Body of pancreas (tissue), 4 donors: ENCODE results near the gene KPNA4. TPM values are rescaled to one million over a fixed set of nuclear protein-coding genes. Genes with fewer than 3 reads are reported as not detected.

Source experiments
- ATAC-seq: fragments of 150-250 bp; one replicate; pipeline ENCODE4 v1.9.1; 2016
- DNase-seq, 4 donors: peaks; one replicate each; pipeline ENCODE4 v3.0.0-alpha.2; 2019
- H3K27ac ChIP-seq, 4 donors: fragments of 200-600 bp; sonication (generic); 1 replicate in 3 of 4; 2 replicates in 1 of 4; pipeline versions ENCODE4 v1.5.1 to v1.6.1; 2016 to 2019; ENCODE audit warnings: mild to moderate bottlenecking in 1 of 4, mixed read lengths in 1 of 4, moderate library complexity in 1 of 4
- H3K27me3 ChIP-seq, 2 donors: fragments of 200-600 bp; sonication (generic); one replicate each; pipeline ENCODE4 v1.6.0; 2016; ENCODE audit warnings: mild to moderate bottlenecking in 1 of 2
- H3K36me3 ChIP-seq, 2 donors: fragments of 200-600 bp; sonication (generic); replicated peaks in 1 of 2; 2 replicates each; pipeline ENCODE4 v1.5.1; 2016; ENCODE audit warnings: low read depth in 2 of 2; ENCODE audit not compliant: insufficient read depth in 1 of 2
- H3K4me1 ChIP-seq: fragments of 200-600 bp; sonication (generic); one replicate; pipeline ENCODE4 v1.6.0; 2016
- H3K4me3 ChIP-seq, 2 donors: fragments of 200-600 bp; sonication (generic); 1 replicate in 1 of 2; 2 replicates in 1 of 2; pipeline ENCODE4 v1.5.1; 2016 to 2019
- H3K9me3 ChIP-seq, 3 donors: fragments of 200-600 bp; sonication (generic); 1 replicate in 2 of 3; 2 replicates in 1 of 3; pipeline ENCODE4 v1.5.1; 2016
- CTCF ChIP-seq, 7 experiments: fragments of 450-650 bp in 4 of 7; fragments of 200-600 bp in 3 of 7; sonication (generic) in 3 of 7; IDR thresholded peaks; one replicate each; pipeline ENCODE4 v1.5.1; 2016 to 2019; ENCODE audit warnings: antibody characterized with exemption in 7 of 7
- POLR2A ChIP-seq, 3 donors: fragments of 450-650 bp; IDR thresholded peaks; one replicate each; pipeline ENCODE4 v1.6.1; 2016; ENCODE audit warnings: antibody characterized with exemption in 3 of 3, mild to moderate bottlenecking in 2 of 3
- WGBS, 2 donors: methylation state at CpG; one replicate each; pipeline ENCODE4 v1.1.5; 2017; 5-methylcytosine and 5-hydroxymethylcytosine counted together
- intact Hi-C: fragments of 100-400 bp; cut with DNase I; formaldehyde crosslinking; loops from one replicate; pipeline ENCODE4 v1.15.1; 2023
- small RNA-seq: library from RNA; depleted of rRNA; stranded (forward); fragments of <200 nt; gene quantifications from one replicate; pipeline ENCODE3, GENCODE V24; 2016
- total RNA-seq, 2 donors: library from RNA; depleted of rRNA; stranded (reverse); fragments of >200 nt; gene quantifications; one replicate each; pipeline ENCODE4 v1.1.0, GENCODE V29; 2016

Gene KPNA4
- total RNA-seq, 2 donors from 2014 or later: 9.6 to 14.3 TPM

- Histone ChIP-seq H3K27me3 (no peaks in the 10 kb centered on the region), H3K27ac (no peak overlapping the region), H3K36me3 (no peaks in the 10 kb centered on the region), H3K4me1 (peaks cover 15% of the 10 kb centered on the region), H3K4me3 (no peak overlapping the region), H3K9me3 (no peaks in the 10 kb centered on the region)
- TF ChIP-seq POLR2A (IDR thresholded peaks at IDR 0.05) (no peak), CTCF (IDR thresholded peaks at IDR 0.05) (no peak)
- DNase-seq (no peak), ATAC-seq (no peak)
- 94% methylated on average over 13 of the region's 13 CpGs for WGBS, 2 donors
- intact Hi-C loops: no loop called here
Observed at GRCh38 chr3:160446522-160447056, 118.8 kb downstream of the KPNA4 start.

- H3K4me1 ChIP-seq: peaks cover 15% of the 10 kb centered on the region
- intact Hi-C loops: no loop called here
Observed at GRCh38 chr3:160445854-160446253, 119.5 kb downstream of the KPNA4 start.

More at GRCh38 chr3:160445854-160446253, 119.5 kb downstream of the KPNA4 start:
- no peaks in the 10 kb centered on the region for H3K9me3 ChIP-seq
- TF ChIP-seq POLR2A (IDR thresholded peaks at IDR 0.05) (no peak), CTCF (IDR thresholded peaks at IDR 0.05) (no peak)
- no peak overlapping the region for H3K27ac ChIP-seq
- DNase-seq (no peak), ATAC-seq (no peak)
- no peaks in the 10 kb centered on the region for H3K27me3 ChIP-seq
- no peak overlapping the region for H3K4me3 ChIP-seq
- H3K36me3 ChIP-seq: no peaks in the 10 kb centered on the region
- WGBS, 2 donors: 89 to 90% methylated on average over 1 of the region's 1 CpG

Small RNAs within 50 kb of the gene (small RNA-seq; reads per million reads assigned to genes)
- gene RNU7-136P: not detected

Other genes starting within 250 kb of the KPNA4 start
- gene IFT80, start 166.3 kb downstream of the KPNA4 start, total RNA-seq: 10 to 100 TPM; 15.5 to 31.6 TPM
- gene SMC4, start 165.9 kb downstream of the KPNA4 start, total RNA-seq: 10 to 100 TPM; 12.5 to 35.6 TPM
- gene TRIM59, start 115.8 kb downstream of the KPNA4 start, total RNA-seq: 1 to 10 TPM in 1 of 2 donors, under 1 TPM in 1; 0.99 to 2.1 TPM
- gene ARL14, start 111.6 kb upstream of the KPNA4 start, total RNA-seq: 1 to 10 TPM; 2.3 to 8.8 TPM
- gene PPM1L, start 190.7 kb upstream of the KPNA4 start, total RNA-seq: 10 to 100 TPM in 1 of 2 donors, 1 to 10 TPM in 1; 7.6 to 13.7 TPM